ENCODE data around the gene SHC3.

Gene SHC3

GRCh38 chr9:89044881-89045280, 133.7 kb downstream of the SHC3 start:
- Histone ChIP-seq H2AFZ (ENCODE audit: low read length, unreplicated experiment) (no peak overlapping the region), H3K36me3 (ENCODE audit: insufficient read depth, low read length) (no peaks in the 10 kb centered on the region), H3K27ac (ENCODE audit: low read depth, low read length) (no peak overlapping the region)

GRCh38 chr9:89044104-89044503, 134.5 kb downstream of the SHC3 start:
- H2AFZ ChIP-seq (ENCODE audit: low read length, unreplicated experiment): no peak overlapping the region
- H3K4me3 ChIP-seq (ENCODE audit: low read depth, low read length): no peak overlapping the region
- no peak overlapping the region for H3K27ac ChIP-seq (ENCODE audit: low read depth, low read length)
- H3K4me1 ChIP-seq (ENCODE audit: control insufficient read depth, insufficient read depth, low read length, unreplicated experiment): peaks cover 7% of the 10 kb centered on the region
- H3K27me3 ChIP-seq (ENCODE audit: insufficient read depth, low read length): no peaks in the 10 kb centered on the region
- H3K36me3 ChIP-seq (ENCODE audit: insufficient read depth, low read length): no peaks in the 10 kb centered on the region
- no peaks in the 10 kb centered on the region for H3K79me2 ChIP-seq (ENCODE audit: control insufficient read depth, insufficient read depth, low read length, unreplicated experiment)

More at GRCh38 chr9:89044881-89045280, 133.7 kb downstream of the SHC3 start:
- peaks cover 4% of the 10 kb centered on the region for H3K4me1 ChIP-seq (ENCODE audit: control insufficient read depth, insufficient read depth, low read length, unreplicated experiment)
- no peaks in the 10 kb centered on the region for H3K27me3 ChIP-seq (ENCODE audit: insufficient read depth, low read length)
- no peak overlapping the region for H3K4me3 ChIP-seq (ENCODE audit: low read depth, low read length)
- no peaks in the 10 kb centered on the region for H3K79me2 ChIP-seq (ENCODE audit: control insufficient read depth, insufficient read depth, low read length, unreplicated experiment)

DNA sequence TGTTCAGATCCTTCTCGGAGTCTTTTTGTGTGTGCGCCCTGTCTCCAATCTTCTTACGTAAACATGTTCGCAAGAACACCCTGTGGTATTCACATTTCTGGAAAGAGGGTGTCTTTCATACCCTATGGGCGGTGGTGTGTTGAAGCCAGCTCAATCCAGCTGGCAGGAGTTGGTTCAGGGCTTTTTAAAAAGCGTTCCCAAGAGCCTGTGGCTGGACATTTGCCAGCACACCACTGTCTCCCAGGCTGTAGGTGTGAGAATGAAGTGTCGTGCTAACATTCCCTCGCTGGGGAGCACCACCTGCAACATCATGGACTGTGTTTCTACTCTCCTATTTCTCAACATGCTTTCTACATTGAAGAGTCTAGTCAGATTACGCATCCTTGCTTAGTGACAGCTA, 135.6 kb downstream of the SHC3 start:
- H2AFZ ChIP-seq (ENCODE audit: low read length, unreplicated experiment): no peak overlapping the region
- no peaks in the 10 kb centered on the region for H3K27me3 ChIP-seq (ENCODE audit: insufficient read depth, low read length)
- H3K79me2 ChIP-seq (ENCODE audit: control insufficient read depth, insufficient read depth, low read length, unreplicated experiment): no peaks in the 10 kb centered on the region
- no peak overlapping the region for H3K27ac ChIP-seq (ENCODE audit: low read depth, low read length)
- peaks cover 17% of the 10 kb centered on the region for H3K4me1 ChIP-seq (ENCODE audit: control insufficient read depth, insufficient read depth, low read length, unreplicated experiment)
- H3K4me3 ChIP-seq (ENCODE audit: low read depth, low read length): no peak overlapping the region
- H3K36me3 ChIP-seq (ENCODE audit: insufficient read depth, low read length): no peaks in the 10 kb centered on the region

DNA sequence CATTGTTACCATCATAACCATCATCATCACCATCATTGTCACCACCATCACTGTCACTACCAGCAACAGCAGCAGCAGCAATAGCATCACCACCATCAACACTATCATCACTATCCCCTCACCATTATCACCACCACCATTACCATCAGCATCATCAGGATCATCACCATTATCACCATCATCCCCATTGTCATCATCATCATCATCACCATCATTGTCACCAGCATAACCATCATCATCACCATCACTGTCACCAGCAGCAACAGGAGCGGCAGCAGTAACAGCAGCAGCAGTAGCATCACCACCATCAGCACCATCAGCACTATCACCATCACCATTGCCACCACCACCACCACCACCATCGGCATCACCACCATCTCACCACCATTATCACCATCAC, 139.0 kb downstream of the SHC3 start:
- H3K79me2 ChIP-seq (ENCODE audit: control insufficient read depth, insufficient read depth, low read length, unreplicated experiment): no peaks in the 10 kb centered on the region
- H3K36me3 ChIP-seq (ENCODE audit: insufficient read depth, low read length): no peaks in the 10 kb centered on the region
- H3K27me3 ChIP-seq (ENCODE audit: insufficient read depth, low read length): no peaks in the 10 kb centered on the region
- H3K4me1 ChIP-seq (ENCODE audit: control insufficient read depth, insufficient read depth, low read length, unreplicated experiment): peaks cover 17% of the 10 kb centered on the region
- no peak overlapping the region for H3K27ac ChIP-seq (ENCODE audit: low read depth, low read length)
- H2AFZ ChIP-seq (ENCODE audit: low read length, unreplicated experiment): no peak overlapping the region
- H3K4me3 ChIP-seq (ENCODE audit: low read depth, low read length): no peak overlapping the region

DNA sequence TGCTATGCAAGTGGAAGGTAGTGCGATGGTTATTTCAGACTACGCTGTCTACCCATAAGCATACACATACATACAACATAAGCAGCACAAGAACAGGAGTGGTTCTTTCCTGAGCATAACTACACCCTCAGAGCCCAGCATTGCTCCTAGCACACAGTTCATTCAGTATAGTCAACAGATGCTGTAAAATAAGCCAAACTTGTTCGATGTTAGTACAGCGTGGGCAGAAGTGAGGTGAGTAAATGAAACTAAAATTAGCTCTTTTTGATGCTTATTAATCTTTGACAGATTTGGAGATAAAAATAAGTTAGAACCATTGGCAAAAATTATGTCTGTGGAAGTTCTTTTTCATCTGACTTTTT, 139.5 kb downstream of the SHC3 start:
- peaks cover 17% of the 10 kb centered on the region for H3K4me1 ChIP-seq (ENCODE audit: control insufficient read depth, insufficient read depth, low read length, unreplicated experiment)
- H3K4me3 ChIP-seq (ENCODE audit: low read depth, low read length): no peak overlapping the region
- H3K36me3 ChIP-seq (ENCODE audit: insufficient read depth, low read length): no peaks in the 10 kb centered on the region
- no peak overlapping the region; the same call in 1 of the 2 replicates for H3K27ac ChIP-seq (ENCODE audit: low read depth, low read length)
- H3K27me3 ChIP-seq (ENCODE audit: insufficient read depth, low read length): no peaks in the 10 kb centered on the region
- no peak overlapping the region for H2AFZ ChIP-seq (ENCODE audit: low read length, unreplicated experiment)
- H3K79me2 ChIP-seq (ENCODE audit: control insufficient read depth, insufficient read depth, low read length, unreplicated experiment): no peaks in the 10 kb centered on the region

GRCh38 chr9:89038382-89039103, 140.1 kb downstream of the SHC3 start:
- Histone ChIP-seq H3K79me2 (ENCODE audit: control insufficient read depth, insufficient read depth, low read length, unreplicated experiment) (no peaks in the 10 kb centered on the region), H3K36me3 (ENCODE audit: insufficient read depth, low read length) (no peaks in the 10 kb centered on the region), H2AFZ (ENCODE audit: low read length, unreplicated experiment) (no peak overlapping the region), H3K27ac (ENCODE audit: low read depth, low read length) (peak overlapping the region; percentile 46), H3K27me3 (ENCODE audit: insufficient read depth, low read length) (no peaks in the 10 kb centered on the region), H3K4me1 (ENCODE audit: control insufficient read depth, insufficient read depth, low read length, unreplicated experiment) (peaks cover 17% of the 10 kb centered on the region), H3K4me3 (ENCODE audit: low read depth, low read length) (peak overlapping the region; percentile 3; the same call in 1 of the 2 replicates)

- Histone ChIP-seq H3K79me2 (ENCODE audit: control insufficient read depth, insufficient read depth, low read length, unreplicated experiment) (no peaks in the 10 kb centered on the region), H3K4me1 (ENCODE audit: control insufficient read depth, insufficient read depth, low read length, unreplicated experiment) (peaks cover 17% of the 10 kb centered on the region), H3K27me3 (ENCODE audit: insufficient read depth, low read length) (no peaks in the 10 kb centered on the region), H3K36me3 (ENCODE audit: insufficient read depth, low read length) (no peaks in the 10 kb centered on the region), H3K4me3 (ENCODE audit: low read depth, low read length) (no peak overlapping the region), H2AFZ (ENCODE audit: low read length, unreplicated experiment) (no peak overlapping the region), H3K27ac (ENCODE audit: low read depth, low read length) (peak overlapping the region; percentile 7; the same call in 1 of the 2 replicates)
Observed at GRCh38 chr9:89037891-89038290, 140.7 kb downstream of the SHC3 start.

DNA sequence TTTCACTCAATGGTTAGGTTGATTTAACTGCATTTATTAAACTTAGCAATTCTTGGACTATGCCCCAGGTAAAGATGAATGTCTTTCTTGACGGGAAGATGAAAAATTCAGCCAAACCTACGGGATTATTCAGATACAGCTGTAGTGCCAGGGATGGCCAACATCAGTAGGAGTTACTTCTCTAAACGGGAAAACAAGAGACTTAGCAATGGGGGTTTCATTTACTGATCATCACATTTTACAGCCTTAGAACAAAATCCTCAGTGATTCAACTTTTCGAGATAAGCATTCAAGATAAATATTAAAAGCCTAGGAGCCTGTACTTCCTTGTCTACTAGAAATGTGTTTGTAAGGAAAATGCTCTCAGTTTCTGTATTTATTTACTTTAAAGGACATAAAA, 141.3 kb downstream of the SHC3 start:
- no peak overlapping the region for H2AFZ ChIP-seq (ENCODE audit: low read length, unreplicated experiment)
- H3K4me3 ChIP-seq (ENCODE audit: low read depth, low read length): no peak overlapping the region
- H3K27me3 ChIP-seq (ENCODE audit: insufficient read depth, low read length): no peaks in the 10 kb centered on the region
- H3K79me2 ChIP-seq (ENCODE audit: control insufficient read depth, insufficient read depth, low read length, unreplicated experiment): no peaks in the 10 kb centered on the region
- 0 out of 2 replicates have a peak, but pooled peaks cover 2% of the 10 kb centered on the region for H3K36me3 ChIP-seq (ENCODE audit: insufficient read depth, low read length)
- H3K27ac ChIP-seq (ENCODE audit: low read depth, low read length): no peak overlapping the region
- peaks cover 17% of the 10 kb centered on the region for H3K4me1 ChIP-seq (ENCODE audit: control insufficient read depth, insufficient read depth, low read length, unreplicated experiment)

DNA sequence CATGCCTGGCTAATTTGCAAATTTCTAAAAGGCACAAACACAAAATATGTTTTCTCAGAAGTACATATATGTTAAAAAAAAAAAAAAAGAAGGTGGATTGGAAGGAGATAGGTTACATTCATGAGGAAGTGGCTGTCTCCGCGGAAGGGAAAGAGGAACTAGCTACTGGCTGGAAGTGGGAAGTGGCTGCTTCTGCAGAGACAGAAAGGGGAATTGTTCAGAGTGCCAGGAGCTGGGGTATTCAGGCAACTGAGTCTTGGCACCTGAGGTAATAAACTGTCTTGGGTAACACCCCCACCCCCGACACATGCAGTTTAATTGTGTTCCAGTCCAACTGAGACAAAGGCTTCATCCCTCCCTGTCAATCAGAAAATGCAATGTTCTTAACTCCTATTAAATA, 141.7 kb downstream of the SHC3 start:
- Histone ChIP-seq H2AFZ (ENCODE audit: low read length, unreplicated experiment) (no peak overlapping the region), H3K4me3 (ENCODE audit: low read depth, low read length) (no peak overlapping the region), H3K27ac (ENCODE audit: low read depth, low read length) (no peak overlapping the region), H3K4me1 (ENCODE audit: control insufficient read depth, insufficient read depth, low read length, unreplicated experiment) (peaks cover 17% of the 10 kb centered on the region), H3K79me2 (ENCODE audit: control insufficient read depth, insufficient read depth, low read length, unreplicated experiment) (no peaks in the 10 kb centered on the region), H3K36me3 (ENCODE audit: insufficient read depth, low read length) (peaks cover 5% of the 10 kb centered on the region; the same call in 1 of the 2 replicates), H3K27me3 (ENCODE audit: insufficient read depth, low read length) (no peaks in the 10 kb centered on the region)

GRCh38 chr9:89036383-89036782, 142.2 kb downstream of the SHC3 start:
- H3K79me2 ChIP-seq (ENCODE audit: control insufficient read depth, insufficient read depth, low read length, unreplicated experiment): no peaks in the 10 kb centered on the region
- peaks cover 10% of the 10 kb centered on the region; the same call in 1 of the 2 replicates for H3K36me3 ChIP-seq (ENCODE audit: insufficient read depth, low read length)
- H3K27ac ChIP-seq (ENCODE audit: low read depth, low read length): no peak overlapping the region
- H3K27me3 ChIP-seq (ENCODE audit: insufficient read depth, low read length): no peaks in the 10 kb centered on the region
- H3K4me3 ChIP-seq (ENCODE audit: low read depth, low read length): no peak overlapping the region
- H3K4me1 ChIP-seq (ENCODE audit: control insufficient read depth, insufficient read depth, low read length, unreplicated experiment): peaks cover 17% of the 10 kb centered on the region
- H2AFZ ChIP-seq (ENCODE audit: low read length, unreplicated experiment): no peak overlapping the region

DNA sequence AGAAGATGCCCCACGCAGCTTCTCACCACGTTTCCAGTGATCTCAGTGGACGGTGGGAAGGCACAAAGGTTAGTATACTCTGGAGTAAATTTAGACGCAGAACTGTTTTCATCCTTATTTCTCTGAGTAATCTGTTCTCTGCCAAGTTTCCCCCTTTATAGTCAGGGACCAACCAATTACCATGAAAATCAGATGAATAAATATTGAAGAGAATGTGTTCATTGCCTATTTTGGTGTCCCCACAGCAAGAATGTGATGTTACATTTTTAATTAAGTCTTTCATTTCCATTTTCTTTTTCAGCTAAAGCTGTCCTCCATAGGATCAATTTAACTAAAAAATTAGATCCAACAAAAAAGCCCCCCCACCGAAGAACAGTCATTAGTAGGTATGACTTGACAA, 146.0 kb downstream of the SHC3 start:
- peaks cover under 1% of the 10 kb centered on the region for H3K4me1 ChIP-seq (ENCODE audit: control insufficient read depth, insufficient read depth, low read length, unreplicated experiment)
- no peaks in the 10 kb centered on the region for H3K27me3 ChIP-seq (ENCODE audit: insufficient read depth, low read length)
- H3K36me3 ChIP-seq (ENCODE audit: insufficient read depth, low read length): peaks cover 11% of the 10 kb centered on the region; the same call in 1 of the 2 replicates
- no peaks in the 10 kb centered on the region for H3K79me2 ChIP-seq (ENCODE audit: control insufficient read depth, insufficient read depth, low read length, unreplicated experiment)
- no peak overlapping the region for H3K4me3 ChIP-seq (ENCODE audit: low read depth, low read length)
- no peak overlapping the region for H2AFZ ChIP-seq (ENCODE audit: low read length, unreplicated experiment)
- no peak overlapping the region for H3K27ac ChIP-seq (ENCODE audit: low read depth, low read length)
